Kidney tubule cell (primary cell): ENCODE measurements around the gene INPP4A.
"Not testable (repeated sequence)": the region's sequence is repeated elsewhere in the genome, so short reads cannot be mapped to it uniquely, and the experiment has no call there.

ENCODE experiments used
- DNase-seq: peaks from one replicate; pipeline ENCODE4 v3.0.0-alpha.2; 2018; ENCODE audit warnings: low spot score

Gene INPP4A

DNA sequence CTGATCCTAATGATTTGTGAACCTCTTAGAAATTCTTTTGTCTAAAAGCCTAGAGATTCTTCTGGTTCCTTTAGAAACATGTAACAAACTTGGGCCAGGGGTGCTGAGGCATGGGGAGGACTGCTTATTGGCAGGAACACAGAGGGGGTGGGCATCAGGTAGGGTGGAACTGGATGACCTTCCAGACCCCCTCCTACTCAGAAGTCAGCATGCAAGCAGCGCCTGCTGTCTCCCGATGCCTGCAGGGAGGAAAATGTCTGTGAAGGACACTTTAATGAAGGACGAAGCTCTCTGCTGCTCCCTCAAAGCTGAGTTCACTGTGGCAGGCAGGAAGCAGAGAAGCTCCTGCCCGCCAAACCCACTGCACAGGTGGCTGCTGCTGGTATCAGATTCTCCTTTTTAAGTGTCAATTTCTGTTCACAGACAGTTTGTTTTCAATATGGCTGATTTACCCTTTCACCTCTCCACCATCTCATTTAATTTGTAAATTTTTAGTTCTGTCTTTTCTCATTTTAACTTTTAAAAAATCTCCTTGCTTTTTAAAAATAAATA is 144.3 kb downstream of the INPP4A start:
- no peak for DNase-seq

DNA sequence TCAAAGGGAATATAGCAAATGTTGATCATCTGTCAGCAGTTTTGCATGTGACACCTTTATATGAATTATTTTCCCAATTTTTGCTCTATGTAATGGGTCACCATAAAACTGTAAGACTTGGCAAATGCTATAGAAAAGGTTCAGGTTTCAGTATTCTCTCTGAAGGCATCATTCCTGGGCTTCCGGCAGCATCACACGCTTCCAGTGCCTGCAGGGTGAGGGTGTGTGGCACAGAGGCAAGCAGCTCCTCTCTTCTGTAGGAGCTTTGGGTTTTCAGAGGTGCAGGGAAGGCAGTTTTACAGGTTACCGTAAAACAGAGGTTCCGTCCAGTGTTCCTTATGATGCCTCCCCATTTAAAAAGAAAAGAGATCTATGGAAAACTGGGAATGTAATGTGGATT is 144.8 kb downstream of the INPP4A start:
- no peak for DNase-seq

DNA sequence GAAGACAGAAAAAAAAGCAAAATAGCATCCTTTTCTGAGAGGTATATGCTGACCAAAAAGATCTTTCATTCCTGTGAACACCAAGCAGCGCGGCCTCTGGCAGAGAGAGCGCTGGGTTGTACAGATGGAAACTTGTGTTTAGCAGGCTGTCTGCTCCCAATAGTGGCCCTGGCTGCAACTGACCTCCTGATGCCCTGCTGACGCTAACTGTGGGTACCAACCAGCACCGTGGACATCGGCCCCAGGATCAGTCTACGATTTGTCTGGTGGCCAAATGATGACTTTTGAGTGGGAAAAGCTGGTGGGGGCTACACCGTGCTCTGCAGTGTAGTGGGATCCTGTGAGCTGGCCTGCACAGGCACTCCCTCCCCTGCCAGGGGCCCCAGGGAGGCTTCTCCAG is 147.9 kb downstream of the INPP4A start:
- DNase-seq: no peak

DNA sequence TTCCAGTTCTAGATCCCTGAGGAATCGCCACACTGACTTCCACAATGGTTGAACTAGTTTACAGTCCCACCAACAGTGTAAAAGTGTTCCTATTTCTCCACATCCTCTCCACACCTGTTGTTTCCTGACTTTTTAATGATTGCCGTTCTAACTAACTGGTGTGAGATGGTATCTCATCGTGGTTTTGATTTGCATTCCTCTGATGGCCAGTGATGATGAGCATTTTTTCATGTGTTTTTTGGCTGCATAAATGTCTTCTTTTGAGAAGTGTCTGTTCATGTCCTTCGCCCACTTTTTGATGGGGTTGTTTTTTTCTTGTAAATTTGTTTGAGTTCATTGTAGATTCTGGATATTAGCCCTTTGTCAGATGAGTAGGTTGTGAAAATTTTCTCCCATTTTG is 150.0 kb downstream of the INPP4A start:
- DNase-seq: not testable (repeated sequence)

DNA sequence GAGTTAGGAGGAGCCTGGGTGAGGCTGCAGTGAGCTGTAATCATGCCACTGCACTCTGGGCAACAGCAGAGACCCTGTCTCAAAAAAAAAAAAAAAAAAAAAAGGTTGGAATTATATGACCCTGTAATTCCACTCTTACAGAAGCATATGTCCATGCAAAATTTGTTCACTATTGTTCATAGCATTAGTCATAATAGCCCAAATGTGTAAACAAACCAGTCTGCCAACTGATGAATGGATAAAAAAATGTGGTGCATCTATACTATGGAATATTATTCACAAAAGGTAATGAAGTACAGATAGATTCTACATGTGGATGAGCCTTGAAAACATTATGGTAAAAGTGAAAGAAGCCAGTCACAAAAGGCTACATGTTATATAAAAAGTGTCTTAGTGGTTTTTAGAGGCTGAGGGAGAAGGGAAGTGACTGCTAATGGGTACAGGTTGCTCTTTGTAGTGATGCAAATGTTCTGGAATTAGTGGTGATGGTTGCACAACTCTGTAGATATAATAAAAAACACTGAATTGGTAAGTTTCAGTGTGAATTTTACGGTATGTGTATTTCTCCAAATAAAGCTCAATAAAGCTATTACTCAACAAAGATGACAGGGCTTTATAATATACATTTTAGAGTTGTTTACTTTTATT is 154.2 kb downstream of the INPP4A start:
- no peak for DNase-seq

DNA sequence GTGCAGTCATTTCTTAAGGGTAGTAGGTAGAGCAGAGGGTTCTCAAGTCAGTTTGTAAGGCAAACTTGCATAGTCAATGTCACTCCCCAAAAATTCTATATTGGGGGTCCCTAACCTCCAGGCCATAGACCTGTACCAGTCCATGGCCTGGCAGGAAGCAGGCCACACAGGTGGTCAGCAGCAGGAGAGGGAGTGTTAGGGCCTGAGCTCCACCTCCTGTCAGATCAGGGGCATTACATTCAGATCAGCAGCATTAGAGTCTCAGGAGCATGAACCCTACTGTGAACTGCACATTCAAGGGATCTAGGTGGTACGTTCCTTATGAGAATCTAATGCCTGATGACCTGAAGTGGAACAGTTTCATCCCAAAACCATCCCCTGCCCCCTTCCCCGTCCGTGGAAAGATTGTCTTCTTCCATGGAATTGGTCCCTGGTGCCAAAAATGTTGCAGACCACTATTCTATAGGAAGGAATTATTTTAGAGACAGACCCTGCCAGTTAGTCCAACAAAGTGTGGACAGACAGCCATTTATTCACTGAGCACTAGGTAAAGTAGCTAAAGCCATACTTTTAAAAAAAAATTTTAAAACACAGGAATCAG is 157.0 kb downstream of the INPP4A start:
- DNase-seq: peak; percentile 59

DNA sequence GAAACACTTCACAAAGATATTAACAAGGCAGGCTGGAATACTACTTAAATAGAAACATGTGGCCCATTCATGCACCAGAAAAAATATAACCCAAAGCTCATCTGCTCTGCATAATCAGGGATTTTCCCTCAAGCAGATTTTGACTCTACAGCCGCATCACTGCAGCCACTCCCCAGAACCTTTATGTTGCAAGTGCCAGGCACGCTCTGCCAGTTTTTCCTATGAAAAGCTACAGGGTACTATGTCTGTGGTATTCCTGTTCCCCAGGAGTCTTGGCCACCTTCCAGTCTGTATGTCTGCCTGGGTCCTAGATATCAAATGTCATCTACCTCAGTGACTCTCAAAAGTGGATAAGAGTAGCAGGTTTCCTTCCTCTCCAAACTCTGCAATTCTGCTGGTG is 159.9 kb downstream of the INPP4A start:
- DNase-seq: no peak

DNA sequence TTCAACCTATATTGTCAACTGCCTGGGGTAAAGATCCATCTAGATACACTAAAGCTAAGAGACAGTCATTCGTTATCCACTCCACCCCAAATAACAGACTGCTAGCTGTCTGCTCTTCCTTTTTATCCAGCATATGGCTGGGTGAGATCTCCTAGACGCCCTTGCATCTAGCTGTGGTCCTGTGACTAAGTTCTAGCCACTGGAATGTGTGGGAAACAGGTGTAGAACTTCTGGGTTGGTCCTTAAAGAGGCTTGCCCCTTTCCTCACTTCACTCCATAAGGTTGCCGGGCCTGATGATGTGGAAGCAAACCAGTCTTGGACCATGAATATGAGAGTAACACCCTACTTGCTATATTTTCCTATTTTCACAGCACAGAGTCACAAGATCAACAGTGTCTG is 160.4 kb downstream of the INPP4A start:
- DNase-seq: no peak

DNA sequence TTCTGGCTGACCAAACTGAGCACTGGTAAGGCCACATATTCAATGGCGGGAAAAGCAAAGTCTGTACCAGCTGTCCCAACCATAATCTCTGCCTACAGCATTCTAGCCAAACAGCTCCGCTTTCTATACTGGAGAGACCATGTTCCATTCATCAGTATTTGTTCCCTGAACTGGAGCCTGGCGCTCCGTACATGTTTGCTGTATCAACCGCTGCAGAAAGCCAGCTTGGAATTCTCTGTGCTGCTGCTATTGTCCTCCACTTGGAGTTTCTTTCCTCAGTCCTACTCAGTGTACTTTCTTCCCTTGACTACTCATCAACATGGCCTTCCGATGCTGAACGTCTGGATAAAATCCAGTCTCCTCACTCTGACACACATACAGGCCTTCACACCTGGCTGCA is 161.8 kb downstream of the INPP4A start:
- DNase-seq: no peak

DNA sequence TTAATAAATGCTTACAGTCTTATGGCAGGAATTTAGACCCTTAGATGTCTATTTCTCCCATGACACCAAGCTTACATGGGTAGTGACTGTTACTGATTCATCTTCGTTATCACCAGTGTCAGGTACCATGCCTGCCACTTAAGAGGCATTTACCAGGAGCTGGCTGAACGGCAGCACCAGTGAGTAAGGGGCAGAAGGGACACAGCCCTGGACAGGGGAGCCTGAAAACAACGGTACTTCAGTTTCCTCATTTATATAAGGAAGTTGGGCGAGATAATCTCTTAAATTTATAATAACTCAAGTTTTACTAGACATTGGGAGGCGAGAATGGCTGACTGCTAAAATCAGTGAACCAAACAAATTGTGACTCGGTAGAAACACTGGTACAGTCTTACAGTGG is 162.4 kb downstream of the INPP4A start:
- DNase-seq: no peak

DNA sequence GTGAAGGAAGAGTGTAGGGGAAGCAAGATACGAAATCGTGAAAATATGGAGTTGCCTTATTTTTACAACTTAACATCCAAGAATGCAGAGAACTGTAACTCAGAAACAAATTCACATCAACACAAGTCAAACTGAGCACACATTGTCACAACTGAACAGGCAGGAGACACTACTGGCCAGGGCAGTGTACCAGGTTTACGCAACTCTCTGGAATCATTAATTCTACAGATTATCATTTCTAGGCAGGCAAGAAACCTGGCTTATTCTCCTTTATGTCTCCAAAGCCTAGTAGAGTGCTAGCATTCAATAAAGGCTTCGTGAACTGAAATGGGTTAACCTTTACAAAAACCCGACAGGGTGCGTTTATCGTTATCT is 163.1 kb downstream of the INPP4A start:
- DNase-seq: peak; percentile 20

DNA sequence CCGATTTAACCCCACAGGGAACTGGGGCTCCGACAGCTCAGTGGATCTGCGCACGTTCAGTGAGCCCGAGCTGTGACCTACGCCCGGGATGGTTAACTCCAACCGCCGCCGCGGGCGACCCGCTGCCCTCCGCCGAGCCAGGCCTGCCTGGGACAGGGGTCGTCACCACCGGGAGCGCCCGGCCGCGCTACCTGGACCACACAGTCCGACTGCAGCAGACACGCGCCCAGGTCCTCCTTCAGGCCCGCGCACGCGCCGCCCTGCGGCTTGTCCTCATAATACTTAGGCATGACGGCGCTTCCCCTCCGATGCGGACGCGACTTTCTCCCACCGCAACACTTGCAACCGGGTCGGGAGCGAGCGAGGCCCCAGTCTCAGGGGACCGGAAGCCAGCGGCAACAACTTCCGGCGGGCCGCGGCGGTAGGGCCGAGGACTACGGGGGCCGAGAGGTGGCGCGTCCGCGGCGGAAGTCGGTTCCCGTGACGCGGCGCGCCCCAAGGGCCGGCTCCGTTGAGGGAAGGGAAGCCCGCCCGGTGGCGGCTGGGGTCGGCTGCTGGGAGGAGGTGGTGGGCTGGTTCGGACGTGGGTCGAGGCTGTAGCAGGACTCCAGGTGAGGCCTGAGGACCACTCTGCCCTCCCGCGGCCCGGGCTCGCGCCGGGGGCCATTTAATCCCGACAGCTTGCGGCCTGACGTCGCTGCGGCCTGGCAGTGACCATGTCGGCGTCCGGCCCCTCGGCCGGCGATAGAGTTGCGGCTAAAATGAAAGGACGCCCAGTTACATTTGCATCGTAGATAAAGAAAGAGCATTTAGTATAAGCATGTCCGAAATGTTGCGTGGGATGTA is 163.7 kb downstream of the INPP4A start, which contains the start of the genes COA5 and UNC50:
COA5 (minus strand) TSS at position 397 of the 846 bp plus-strand sequence; CDS start at position 290, 107 bp downstream.
UNC50 (plus strand) TSS at position 474 of the 846 bp plus-strand sequence. CDS start 1,171 bp downstream, outside the sequence.
- DNase-seq: peak; percentile 92

DNA sequence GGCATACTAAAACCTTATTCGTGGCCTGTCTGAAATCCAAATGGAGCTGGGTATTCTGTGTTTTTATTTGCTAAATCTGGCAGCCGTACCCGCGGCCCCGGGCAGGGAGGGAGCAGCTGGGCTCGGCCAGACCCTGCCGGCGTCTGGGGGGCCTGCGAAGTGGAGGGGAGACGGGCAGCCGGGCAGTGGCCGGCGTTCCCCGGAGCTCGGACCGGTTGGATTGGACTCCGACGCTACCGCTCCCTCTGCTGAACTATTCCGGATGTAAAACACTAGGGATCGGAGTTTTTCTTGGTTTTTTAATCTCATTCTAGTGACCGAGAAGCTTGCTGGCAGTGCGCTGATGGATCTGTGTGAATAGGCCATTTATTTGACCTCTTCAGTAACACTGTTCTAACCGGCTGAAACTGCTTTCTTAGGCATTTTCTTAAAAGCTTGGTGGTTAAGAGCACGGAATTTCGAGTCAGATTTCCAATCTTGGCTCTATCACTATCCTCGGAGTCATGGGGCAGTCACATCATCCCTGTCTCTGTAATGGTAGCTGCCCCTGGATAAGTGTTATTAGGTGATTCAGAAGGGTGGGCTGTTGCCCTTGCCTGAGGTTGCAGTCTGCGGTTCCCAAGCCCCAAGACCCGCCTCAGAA is 164.4 kb downstream of the INPP4A start:
- DNase-seq: peak; percentile 39

DNA sequence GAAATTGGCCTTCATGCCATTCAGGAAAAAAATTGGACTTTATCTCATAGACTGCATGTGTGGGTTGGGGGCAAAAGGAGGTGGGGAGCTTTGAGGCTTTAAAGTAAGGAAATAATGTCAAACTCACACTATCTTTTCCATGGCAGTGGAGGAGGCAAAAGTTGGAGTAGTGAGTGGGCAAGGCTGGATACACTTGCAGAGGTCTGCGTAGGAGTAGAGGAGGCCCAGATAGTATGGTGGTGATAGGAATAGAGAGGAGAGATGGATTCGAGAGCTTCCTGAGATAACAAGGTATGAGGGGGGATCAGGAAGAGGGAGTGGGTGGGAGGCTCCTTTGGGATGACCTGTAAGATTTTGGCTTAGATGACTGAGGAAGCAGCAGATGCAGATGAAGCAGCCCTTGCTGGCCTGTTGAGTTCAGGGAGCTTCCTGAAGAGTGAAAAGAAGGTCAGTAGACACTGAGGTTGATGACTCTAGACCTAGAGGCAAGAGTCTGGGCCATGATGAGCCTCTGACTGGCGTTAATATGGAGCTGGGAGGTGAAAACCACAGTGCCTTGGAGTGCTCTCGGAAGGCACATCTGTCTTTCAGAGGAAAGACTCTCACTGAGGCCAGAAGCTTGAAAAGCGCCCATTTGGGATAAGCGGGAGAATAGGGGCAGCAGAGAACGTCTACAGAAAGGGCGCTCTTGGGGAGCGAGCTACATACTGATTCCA is 169.5 kb downstream of the INPP4A start:
- DNase-seq: no peak

DNA sequence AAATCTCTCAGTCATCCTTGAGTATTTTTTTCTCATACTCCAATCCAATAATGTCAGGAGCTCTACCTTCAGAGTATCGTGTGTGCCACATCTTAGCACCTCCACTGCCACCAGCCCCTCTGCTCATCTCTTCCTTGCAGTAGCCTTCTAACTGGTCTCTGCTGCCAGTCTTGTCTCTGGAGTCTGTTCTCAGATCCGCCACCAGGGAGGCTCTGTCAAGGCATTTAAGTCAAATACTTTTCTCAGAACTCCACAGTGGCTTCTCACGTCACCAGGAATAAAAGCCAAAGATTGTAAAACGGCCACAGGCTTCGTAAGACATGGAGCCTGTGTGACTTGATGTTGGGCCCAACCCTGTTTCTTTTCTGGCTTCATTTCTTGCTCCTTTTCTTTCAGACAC is 170.8 kb downstream of the INPP4A start:
- DNase-seq: no peak

DNA sequence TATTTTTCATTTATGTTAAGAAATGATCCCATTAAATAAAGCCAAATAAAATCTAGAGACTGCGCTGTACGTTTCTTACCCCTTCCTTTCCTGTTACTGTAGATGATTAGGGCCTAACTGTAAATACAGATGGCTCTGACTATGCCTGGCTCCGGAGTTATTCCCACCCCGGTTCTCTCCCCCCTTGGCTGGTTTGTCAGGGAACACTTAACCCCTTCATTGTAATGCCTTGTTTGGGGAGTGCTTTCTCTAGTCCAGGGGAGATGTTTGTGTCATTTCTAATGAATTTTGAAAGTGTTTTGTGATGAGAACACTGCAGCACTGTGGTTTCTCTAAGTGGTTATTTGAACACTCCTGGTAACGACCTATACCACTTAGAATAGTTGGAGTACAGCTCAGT is 172.5 kb downstream of the INPP4A start:
- no peak for DNase-seq

DNA sequence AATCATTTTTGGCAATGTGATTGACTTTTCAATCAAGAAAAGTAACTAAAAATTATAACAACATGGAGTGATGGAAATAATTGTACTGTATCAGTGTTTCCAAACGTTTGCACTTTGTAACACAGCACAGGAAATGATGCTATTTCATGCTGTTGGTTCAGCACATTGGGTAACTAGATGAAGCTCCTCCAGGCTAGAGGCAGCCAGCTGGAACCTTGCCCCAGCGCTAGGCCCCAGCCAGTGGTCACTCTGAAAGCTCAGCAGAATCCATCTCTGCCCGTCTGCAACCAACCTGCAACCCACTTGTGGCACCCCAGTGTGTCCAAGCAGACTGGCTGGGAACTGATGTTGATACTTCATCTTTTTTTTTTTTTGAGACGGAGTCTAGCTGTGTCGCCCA is 179.0 kb downstream of the INPP4A start:
- DNase-seq: peak; percentile 50

DNA sequence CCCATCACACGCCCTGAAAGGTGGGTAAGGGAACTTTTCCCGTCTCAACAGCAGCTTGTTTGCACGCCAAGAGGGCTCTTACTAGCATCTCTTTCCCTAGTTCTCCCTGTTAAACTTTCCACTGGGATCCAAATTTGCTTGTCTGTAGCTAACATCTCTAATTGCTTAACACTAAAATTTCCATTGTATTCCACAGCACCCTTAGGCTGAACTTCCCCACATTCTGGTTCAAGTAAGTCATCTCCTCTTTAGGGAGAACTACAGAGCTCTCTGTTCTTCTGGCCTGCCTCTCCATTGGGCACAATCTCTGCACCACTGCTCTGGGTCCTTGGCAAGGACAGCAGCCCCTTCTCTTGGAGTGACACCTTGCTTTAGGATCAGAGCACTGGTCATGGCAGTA is 187.7 kb downstream of the INPP4A start:
- no peak for DNase-seq

DNA sequence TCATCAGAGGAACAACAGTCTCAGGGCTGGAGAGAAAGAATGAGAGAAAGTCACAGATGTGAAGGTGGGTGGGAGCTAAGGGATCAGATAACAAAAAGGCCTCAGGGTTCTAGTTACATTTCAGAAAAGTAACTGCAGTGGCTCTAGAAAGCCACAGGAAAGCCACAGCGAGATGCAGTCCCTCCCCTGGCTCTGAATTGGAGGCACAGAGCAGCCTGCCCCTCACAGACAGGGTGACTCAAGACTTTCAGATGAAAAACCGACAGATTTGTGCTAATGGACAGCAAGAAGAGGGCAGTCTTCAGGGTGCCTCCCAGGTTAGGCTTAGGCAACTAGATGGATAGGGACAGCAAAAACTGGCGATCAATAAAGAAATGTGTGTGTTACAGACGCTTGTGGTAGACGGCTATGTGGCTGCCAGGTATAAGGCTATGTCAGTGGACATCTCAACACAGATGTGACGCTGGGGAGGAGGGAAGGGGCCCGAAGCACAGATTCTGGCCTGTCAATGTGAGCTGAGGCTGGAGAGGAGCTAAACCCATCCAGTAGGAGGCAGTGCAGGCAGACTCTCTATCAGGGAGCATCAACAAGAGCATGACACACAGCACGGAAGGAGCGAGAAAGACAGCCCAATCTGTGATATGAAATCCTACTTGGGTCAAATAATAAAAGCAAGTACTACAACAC is 189.9 kb downstream of the INPP4A start:
- DNase-seq: peak; percentile 10

DNA sequence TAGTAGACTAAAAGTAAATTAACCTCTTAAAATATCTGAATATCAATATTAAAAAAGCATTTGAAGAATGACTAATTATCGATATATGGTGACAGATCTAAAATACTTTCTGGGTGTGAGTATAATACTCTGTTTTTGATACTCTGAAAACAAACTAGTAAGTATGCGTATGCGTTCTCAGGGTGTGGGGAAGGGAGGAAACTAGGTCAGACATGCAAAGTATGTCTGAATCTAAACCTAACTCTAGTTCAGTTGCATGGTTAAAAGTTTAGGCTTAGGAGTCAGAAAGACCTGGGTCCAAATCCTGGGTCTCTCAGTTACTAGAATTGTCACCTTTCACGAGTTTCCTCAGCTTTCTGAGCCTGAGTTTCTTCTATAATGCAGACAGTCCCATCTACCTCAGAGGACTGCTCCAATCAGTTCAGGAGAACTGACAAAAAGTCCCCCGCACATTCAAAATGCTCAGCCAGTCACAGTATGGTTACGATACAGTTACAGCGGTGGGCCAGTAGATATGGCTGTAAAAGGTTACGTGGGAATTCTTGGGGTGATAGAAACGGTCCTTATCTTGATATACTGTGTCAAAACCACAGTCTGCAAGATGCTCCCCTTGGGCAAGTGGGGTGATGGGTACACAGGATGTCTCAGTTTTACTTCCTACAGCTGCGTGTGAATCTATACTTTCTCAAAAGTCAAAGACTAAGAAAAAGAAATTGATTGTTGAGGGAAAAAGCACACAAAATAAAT is 192.9 kb downstream of the INPP4A start:
- DNase-seq: no peak
